HG02884 (cell line): Measurements from ENCODE around the gene GRB10.

Experiments used
- ATAC-seq: cut with Tn5 transposase; IDR thresholded peaks from one replicate; pipeline ENCODE4 v1.9.1; 2021; ENCODE audit warnings: mild to moderate bottlenecking, moderate library complexity; ENCODE audit not compliant: unreplicated experiment

The GRB10 gene

DNA sequence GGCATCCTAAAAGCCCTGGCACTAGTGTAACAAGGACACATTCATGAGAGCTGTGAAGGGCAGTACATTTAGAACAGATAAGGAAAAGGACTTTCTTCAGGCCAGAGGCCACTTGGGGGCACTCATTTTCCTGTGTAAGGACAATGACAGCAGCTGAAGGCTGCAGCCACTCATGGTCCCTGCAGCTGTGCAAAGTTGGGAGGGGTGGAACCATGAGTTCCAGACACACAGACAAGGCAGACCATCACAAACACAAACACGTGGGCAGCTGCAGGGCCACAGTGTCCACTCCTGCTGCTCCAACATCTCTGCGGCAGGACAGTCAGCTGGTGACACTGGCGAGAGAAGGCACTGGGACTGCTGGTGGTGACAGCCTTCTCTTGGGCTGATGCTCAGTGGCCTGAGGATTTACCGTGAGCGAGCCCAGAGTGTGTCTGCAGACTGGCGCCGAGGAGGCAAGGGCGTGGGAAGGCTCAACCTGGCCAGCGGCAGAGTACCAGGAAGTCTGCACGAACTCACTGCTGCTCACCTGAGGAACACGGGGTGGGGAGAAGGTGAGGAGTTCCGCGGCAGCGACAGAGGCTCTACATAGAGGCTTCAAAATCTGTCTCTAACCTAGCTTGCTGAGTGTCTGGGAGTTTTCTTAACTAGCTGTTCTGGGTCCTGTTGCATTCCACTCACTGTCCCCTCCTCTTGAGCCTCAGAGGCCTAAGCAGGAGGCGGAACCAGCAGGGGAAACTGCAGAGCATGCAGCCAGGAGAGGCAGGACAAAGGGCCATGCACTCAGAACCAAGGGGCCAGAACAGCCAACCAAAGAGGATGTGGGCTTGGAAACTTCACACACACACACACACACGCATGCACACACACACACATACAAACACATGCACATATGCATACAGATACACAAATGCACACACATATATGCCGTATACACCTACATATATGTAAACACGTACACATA is 141.0 kb downstream of the GRB10 start:
- no peak for ATAC-seq

DNA sequence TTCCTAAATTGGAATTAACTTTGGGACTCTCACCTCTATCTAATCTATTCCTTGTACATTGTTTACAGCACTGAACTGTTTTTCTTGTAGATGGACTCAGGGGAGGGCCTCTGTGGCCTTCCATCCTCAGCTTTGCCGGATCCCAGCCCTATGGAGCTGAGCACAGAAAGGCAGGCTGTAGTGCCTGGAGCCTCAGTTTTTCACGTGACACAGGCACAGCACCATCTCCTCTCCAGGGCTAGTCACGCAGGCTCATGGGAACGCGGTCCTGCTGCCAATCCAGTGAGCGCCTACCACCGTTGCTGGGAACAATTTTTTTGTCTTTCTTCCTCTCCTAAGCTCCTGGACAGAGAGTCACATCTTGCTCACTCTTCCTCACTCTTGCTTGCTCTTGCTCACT is 141.9 kb downstream of the GRB10 start:
- ATAC-seq: no peak

DNA sequence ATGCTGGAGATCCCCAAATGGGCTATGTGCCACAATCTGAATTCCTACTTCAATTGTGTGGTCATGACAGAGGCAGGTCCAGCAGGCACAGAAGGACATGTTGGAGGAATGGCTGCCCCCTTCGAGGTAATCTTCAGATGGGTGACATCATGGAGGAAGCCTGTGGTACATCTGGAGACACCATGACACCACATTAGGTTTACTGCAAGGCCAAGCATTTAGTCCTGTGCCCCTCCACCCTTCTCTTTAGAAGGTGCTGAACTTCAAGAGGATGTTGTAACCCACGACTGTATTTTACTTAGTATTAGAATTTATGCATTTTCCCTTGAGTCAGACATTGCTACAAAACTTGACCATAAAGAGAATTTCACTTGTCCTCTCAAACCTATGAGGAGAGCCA is 142.4 kb downstream of the GRB10 start:
- ATAC-seq: no peak

DNA sequence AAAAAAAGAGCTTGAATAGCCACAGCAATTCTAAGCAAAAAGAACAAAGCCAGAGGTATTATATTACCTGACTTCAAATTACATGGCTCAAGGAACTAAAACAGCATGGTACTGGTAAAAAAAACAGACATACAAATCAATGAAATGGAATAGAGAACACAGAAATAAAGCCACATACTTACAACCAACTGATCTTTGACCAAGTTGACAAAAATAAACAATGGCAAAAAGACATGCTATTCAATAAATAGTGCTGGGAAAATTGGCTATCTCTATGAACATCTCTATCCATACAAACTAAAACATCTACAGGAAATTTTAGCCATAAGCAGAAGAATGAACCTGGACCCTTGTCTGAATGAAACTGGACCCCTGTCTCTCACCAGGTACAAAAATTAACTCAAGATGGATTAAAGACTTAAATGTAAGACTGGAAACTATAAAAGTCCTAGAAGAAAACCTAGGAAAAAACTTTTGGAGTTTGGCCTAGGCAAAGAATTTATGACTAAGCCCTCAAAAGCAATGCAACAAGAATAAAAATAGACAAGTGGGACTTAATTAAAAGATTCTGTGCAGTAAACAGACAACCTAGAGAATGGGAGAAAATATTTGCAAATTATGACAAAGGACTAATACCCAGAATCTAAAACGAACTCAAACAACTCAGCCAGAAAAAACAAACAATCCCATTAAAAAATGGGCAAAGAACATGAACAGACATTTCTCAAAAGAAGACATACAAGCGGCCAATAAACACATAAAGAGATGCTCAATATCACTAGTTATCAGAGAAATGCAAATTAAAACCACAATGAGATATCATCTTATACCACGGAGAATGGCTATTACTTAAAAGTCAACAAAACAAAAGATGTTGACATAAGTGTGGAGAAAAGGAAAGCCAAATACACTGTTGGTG is 144.7 kb downstream of the GRB10 start:
- ATAC-seq: no peak

DNA sequence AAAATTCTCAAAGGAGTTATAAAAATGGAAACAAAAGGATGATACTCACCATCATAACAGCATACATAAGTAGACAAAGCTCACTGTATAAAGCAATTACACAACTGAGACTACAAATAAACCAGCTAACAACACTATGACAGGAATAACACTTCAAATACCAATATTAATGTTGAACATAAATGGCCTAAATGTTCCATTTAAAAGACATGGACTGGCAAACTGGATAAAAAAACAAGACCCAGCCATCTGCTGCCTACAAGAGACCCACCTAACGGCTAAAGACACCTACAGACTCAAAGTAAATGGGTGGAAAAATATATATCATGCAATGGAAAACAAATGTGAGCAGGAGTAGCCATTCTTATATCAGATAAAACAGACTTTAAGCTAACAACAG is 148.3 kb downstream of the GRB10 start:
- ATAC-seq: no peak

DNA sequence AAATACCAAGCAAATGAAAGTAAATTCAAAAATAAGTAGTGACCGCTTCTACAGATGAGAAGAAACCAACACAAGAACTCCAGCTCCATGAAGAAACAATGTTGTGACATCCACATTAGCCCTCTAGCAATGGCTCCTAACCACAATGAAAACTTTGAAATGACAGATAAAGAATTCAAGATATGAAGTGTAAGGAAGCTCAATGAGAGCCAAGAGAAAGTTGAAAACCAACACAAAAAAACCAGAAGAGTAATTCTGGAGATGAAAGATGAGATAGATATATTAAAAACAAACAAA is 149.3 kb downstream of the GRB10 start:
- no peak for ATAC-seq

DNA sequence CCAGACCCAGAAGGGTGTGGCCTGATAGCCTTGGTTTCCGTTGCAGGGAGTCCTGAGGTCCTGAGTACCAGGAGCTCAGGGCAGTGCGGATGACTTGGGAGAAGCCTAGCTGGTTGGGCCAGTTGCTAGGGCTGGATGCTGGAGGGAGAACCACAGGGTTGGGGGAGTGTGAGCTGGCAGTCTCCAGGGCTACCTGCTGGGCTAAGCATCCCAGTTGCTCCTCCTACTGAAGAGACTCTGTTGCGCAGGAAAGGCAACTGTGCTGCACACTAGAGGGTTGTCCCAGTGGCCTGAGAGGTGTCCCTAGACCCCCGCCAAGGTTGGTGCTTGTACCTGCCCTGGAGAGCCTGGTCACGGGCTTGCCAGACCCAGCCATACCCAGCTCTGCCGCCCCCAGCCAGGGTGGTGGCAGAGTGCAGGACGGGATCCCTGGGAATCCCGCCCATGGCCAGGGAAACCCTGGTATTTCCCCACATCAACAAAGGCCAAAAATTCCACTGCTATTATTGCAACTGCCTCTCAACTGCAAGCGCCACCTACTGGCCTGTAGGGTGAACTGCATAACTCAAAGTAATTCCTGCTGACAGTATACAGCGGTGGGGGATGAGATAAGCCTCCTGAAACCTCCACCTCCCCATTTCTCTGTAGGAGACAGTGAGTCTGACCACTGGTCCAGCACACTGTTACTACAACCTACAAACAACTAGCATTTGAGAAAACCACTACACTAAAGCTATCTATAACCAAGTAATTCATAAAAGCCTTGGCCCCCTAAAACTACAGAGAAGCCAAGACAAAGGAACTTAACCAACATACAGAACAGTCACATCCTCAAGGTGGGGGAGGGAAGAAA is 149.9 kb downstream of the GRB10 start:
- ATAC-seq: peak; percentile 88

DNA sequence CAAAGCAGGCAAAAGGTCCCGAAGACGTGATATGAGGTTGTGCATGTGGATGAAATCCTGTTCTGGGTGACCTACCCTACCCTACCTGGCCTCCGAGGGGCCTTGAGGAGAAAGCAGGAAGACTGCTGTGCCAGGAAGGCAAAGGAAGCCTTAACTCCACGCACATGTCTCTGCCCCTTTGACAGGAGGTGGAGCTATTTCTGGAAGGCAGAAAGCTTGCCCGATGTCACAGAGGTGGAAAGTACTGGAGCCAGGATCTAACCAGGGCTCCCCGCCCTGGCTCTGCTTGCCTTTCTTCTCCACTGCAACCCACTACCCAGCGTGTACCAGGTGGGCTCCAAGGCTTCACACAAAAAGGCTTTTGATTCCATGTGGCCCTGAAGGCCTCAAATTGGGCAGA is 151.1 kb downstream of the GRB10 start:
- ATAC-seq: no peak

DNA sequence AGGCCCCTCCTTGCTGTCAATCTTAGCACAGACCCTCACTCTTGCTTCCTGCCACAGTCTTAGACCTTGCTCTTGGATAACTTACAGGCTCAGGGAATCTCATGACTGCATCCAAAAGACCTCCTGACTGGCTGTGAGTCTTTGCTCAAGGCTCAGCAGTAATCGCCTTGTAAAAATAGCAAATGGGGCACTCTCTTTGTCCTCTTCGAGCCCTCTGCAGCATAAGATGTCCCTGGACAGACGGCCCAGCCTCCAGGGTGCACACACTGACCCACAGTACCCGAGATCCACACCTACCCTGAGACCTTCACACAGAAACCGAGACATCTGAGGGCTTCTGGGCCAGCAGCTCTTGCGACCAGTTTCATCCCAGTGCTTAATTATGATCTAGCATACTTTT is 151.6 kb downstream of the GRB10 start:
- ATAC-seq: no peak

DNA sequence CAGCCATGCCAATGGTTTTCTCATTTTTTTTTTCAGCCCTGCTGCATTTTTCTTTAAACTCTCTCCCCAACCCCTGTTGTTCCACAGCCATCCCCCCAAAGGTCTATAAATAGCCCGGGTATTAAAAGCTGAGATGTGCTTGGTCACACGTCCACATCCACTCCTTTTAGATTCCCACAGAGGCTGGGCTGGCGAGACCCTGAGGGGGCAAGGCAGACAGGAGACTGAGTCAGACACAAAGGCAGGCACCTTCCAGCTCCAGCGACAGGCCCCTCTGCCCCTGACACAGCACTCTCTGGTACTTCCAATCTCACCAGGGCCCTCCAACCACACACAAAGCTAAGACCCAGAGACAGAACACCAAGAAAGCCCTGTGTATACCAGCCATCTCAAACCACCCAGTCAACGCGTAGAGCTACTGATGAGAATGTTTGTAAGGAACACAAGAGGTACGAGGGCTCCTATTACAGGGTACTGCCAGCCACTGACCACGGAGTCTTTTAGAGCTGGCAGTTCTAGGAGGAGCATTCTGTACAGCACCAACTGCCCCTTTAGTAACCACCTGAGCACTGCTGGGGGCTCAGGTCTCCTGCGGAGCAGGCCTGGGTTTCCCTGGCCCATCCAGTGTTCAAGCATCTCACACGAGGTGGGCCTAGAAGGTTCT is 153.3 kb downstream of the GRB10 start:
- ATAC-seq: no peak

DNA sequence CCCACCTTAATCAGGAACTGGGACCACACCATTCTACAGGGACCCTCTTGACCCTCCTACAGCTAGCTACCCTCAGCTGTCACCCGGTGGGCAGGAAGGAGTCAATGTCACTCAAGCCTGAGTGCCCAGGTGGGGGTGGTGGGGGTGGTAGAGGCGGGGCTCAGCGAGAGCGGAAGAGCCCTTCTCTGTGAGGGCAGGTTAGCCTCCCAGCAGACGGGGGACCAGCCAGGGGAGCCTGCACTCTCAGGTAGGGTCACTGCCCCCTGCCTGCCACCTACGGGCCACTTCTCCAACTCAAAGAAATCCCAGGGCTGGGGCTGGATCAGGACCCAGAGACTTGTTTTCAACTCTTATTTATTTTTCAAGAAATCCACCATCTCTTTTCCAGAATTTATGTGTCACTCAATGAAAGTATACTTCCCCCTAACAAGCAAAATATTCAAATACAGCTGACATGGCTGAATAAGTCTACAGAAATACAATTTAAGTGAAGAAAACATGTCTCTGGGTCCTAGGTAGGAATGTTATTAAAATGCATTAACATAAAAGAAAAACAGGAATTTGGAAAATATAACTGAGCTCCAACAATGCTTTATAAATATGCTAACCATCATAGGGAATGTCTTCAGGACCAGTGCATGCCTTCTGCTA is 154.1 kb downstream of the GRB10 start:
- no peak for ATAC-seq

DNA sequence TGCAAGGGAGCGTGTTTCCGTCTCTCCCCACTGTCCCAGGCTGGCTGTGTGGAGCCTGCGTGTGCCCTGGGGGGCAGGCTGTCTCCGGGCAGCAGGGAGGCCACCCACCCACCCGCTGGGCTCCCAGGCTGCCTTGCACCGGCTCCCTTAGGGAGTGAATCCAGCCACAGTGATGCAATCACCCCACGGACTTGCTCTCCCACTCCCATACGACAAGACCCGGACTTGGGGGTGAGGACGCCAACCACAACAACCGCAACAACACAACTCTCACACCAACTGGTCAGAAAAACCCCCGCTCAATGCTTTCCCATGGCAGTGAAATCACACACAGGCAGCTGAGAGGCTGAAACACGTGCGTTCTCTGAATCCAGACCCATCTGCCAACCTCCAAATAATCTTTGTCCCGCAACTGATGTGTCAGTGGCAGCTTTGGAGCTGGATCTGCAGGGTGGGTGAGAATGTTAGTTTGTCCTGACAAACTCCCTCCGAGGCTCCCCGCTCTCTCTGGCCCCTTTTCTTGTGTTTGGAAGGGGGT is 154.8 kb downstream of the GRB10 start:
- no peak for ATAC-seq

DNA sequence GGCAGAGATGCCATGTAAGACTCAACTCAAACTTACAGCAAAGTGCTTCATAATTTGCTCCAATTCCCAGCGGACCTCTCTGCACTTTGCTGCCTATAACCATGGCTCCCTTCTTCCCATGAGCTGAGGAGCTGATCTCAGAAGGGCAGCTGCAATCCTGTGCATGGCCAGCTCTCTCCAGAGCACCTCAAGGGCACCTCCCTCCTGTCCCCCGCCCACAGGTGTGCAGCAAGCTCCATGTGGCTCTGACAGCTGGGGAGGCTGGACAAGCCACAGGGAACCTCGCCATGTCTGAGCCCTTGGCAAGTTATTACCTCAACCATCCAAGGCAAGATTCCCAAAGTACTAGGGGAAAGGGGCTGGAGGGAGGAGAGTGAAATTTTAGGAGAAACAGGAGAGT is 156.4 kb downstream of the GRB10 start:
- ATAC-seq: no peak

DNA sequence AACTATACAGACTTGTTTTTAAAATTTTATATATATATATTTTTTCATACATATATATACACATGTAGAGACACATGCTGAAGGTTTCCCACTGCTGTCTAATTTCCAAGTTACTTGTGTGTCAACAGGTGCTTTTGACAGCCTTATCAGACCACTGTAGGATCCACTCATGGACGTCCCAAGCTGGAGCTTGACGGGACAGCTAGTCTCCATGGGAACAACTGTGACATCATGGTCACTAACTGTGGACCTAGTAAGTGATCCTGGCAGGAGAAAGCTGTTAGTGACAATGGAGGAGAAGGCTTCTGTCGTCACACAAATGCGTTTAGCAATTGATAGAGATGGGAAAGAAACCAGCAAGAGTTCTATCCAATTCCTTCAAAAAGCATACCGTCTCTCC is 157.3 kb downstream of the GRB10 start:
- no peak for ATAC-seq

DNA sequence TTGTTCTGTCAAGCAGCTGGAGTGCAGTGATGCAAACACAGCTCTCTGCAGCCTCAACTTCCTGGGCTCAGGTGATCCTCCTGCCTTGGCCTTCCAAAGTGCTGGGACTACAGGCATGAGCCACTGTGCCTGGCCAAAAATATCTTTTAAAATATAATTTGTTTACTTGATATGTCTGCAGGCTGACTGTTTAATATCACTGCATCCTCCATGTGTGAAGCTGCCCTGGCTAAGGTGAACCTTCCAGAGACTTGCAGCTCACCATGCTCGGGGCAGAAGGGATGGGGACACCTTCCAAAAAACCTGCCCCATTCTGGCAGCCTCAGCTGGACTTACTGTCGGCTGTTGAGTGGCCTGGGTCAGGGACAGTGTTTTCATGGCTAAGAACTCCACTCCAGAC is 159.9 kb downstream of the GRB10 start:
- ATAC-seq: no peak

DNA sequence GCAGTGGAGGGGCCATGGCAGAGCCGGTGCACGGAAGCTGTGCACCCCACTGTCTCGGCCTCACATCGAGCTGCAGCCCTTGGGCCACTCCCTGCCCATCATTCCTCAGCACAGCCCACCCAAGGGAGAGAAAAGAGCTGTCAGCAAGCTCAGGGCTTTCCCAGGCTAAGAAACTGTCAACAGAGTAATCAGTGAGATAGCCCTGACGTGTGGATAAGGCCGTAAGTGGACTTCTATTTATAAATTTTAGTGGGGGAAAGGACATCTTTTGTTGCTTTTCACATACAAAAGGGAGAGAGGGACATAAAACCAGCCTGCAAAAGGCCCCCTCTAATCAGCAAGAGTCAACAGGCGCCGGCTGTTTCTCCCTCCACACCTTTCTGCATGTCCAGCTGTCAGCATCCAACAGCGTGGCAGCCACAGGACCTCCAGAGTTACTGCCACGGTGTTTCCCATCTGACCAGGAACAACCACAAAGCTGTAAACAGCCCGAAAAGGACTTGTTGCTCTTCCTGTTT is 160.7 kb downstream of the GRB10 start:
- ATAC-seq: no peak

DNA sequence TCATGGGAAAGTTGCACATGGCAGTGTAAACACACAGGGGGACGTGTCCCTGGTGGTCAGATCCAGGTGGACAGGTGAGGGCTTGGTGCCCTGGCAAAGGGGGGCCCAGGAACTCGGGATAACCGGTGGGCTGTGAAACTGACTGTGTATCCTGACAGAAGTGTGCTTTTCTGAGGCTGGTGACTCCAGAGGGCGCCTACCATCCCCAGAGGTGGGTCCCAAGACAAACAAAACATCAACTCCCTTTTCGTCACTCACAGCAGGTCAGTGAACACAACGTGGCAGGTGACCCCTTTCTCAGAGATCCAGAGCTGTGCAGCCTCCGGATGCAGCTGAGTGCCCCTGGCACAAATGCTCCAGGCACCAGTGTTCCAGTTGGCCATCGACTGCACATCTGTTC is 161.5 kb downstream of the GRB10 start:
- no peak for ATAC-seq

DNA sequence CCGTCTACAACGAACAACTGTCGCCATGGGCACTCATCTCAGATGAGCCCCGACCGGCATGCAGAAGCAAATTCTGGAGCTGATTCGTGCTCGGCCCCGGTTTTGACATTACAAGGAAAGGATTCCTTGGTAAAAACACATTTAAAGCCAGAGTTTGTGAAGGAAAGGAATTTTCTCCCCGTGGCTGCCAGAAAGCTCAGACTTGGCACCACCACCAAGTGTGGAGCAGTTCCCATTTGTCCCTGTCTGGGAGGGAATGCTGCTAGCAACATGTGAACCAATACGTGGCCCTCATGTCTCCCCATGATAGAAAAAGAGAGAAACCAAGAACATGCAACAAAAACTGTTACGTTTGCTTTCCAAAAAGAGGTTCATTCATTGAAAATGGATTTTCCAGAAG is 162.3 kb downstream of the GRB10 start:
- ATAC-seq: no peak

DNA sequence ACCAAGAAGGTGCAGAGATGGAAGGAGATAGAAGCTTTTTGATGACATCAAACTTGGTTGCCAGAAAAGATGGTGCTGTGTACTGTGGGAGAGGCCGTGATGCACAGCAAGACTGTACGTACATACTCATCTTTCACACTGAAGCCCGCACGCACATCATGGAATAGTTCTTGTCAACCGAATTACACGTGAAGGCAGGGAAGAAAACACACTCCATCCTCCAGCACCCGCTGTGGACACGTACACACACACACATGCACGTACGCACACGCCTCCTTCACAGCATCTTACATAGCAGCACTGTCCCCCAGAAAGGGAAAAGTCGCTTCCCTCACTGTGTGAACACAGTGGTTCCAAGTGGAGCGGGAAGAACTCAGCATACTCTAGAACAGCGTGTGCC is 163.0 kb downstream of the GRB10 start:
- no peak for ATAC-seq

DNA sequence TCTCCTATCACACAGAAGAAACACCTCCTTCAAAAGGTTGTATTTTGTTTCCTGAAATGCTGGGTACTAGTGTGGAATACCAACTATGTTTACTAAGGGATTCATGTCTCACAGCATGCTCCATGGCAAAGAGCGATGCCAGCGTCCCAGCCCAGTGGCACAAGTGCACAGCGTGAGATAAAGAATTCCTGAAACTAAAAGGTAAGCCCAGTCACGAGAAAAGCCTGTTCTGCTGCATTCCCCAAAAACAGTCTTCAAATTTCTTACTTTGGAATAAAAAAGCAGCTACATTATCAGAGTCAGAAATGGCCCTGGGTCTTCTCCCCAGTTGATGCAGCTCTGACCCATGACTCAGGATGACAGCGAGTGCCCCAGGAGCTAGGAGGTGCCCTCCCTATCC is 164.4 kb downstream of the GRB10 start:
- ATAC-seq: no peak
